Heart left ventricle (tissue), 13 donors: ENCODE results near the gene SNX19.

Experiments used
- POLR2A ChIP-seq, 2 donors: fragments of 450-650 bp; IDR thresholded peaks; one replicate each; pipeline ENCODE4 v1.6.1; 2017; ENCODE audit warnings: antibody characterized with exemption in 2 of 2, mild to moderate bottlenecking in 2 of 2, moderate library complexity in 2 of 2
- TF ChIP-seq, protein P1 (sequence below), 12 donors: fragments of 200-600 bp; sonication (generic) in 4 of 12; IDR thresholded peaks; one replicate each; pipeline versions ENCODE4 v1.5.0 to v1.8.0; 2018 to 2022; ENCODE audit warnings: antibody characterized with exemption in 12 of 12, mild to moderate bottlenecking in 5 of 12
- donor health status: ischemic (EF 13 %, LVEDD 7.1; RV severe dilation, severe dysfunction).
- donor health status: DM: no; HTN: yes; CAD: no.
- donor health status: DM: no; HTN: no; CAD: no.
- donor health status: ischemic (EF 25% LVEDD 6.9; RV normal size, moderate dysfunction).
- donor health status: ischemic (EF 25% LVEDD 5.7; RV mildly dilated, moderate dysfunction).
- donor health status: ischemic (EF 35%, LVEDD 5.7; RV mildly dilated, moderate dysfunction).
- donor health status: nonischemic (EF 11% LVEDD 7.7; RV severe dilation, severe dysfunction).
- donor health status: DM: yes; HTN: yes; CAD: no.
- donor health status: PGD.
- donor health status: ischemic (EF 29% LVEDD 5.4; RV normal size, mild dysfunction).
- donor health status: nonischemic (EF 23%, LVEDD 6.1; RV moderate dilation, normal function).

DNA sequence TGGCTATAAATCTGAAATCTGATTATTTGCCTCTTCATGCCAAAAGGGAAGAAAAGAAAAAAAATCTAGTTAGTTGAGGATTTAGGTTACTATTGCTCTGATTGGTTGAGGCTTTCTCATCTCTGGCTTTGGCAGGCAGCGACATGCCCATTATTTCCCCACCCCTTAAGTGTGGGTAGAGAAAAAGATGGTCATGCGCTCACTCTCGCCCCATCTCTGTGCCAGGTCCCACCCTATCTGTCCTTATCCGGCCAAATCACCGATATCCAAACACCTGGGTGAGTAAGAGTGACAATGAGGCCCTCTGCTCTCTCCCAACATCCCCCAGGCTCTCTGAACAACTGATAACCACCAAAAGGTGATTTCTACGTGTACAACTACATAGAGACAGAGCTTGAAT, 31.2 kb upstream of the SNX19 start:
- TF ChIP-seq POLR2A (IDR thresholded peaks at IDR 0.05), result no peak
- TF ChIP-seq, protein P1, sequence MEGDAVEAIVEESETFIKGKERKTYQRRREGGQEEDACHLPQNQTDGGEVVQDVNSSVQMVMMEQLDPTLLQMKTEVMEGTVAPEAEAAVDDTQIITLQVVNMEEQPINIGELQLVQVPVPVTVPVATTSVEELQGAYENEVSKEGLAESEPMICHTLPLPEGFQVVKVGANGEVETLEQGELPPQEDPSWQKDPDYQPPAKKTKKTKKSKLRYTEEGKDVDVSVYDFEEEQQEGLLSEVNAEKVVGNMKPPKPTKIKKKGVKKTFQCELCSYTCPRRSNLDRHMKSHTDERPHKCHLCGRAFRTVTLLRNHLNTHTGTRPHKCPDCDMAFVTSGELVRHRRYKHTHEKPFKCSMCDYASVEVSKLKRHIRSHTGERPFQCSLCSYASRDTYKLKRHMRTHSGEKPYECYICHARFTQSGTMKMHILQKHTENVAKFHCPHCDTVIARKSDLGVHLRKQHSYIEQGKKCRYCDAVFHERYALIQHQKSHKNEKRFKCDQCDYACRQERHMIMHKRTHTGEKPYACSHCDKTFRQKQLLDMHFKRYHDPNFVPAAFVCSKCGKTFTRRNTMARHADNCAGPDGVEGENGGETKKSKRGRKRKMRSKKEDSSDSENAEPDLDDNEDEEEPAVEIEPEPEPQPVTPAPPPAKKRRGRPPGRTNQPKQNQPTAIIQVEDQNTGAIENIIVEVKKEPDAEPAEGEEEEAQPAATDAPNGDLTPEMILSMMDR (IDR thresholded peaks at IDR 0.05), result no peak
